H1 (cell line): Measurements from ENCODE around the gene FMNL2. TPM values are rescaled to one million over a fixed set of nuclear protein-coding genes. Genes with fewer than 3 reads are reported as not detected.

Experiments used
- CTCF ChIA-PET: fragments of 300-600 bp; sonication (Branson Sonifier 250); formaldehyde crosslinking; loops from one replicate; lab custom pipeline; 2021; ENCODE audit not compliant: partially characterized antibody; lab: Charles Lee
- POLR2A ChIA-PET: fragments of 300-600 bp; sonication (Branson Sonifier 250); formaldehyde crosslinking; loops from one replicate; lab custom pipeline; 2021; ENCODE audit warnings: inconsistent platforms; ENCODE audit not compliant: partially characterized antibody; lab: Charles Lee
- DNase-seq, 2 experiments: peaks; one replicate each; pipeline versions ENCODE4 v3.0.0 to v3.0.0-alpha.2; 2010 to 2022; ENCODE audit warnings: low spot score in 2 of 2, low read depth in 1 of 2, mixed read lengths in 1 of 2
- FAIRE-seq: peaks from 2 replicates; lab custom pipeline; 2011; peaks lifted over from hg19 to GRCh38; lab: Jason Lieb, UNC
- H2AFZ ChIP-seq: 2 replicates; pipeline ENCODE4 v1.8.1; 2012; ENCODE audit warnings: low read length, inconsistent platforms
- H2AK5ac ChIP-seq: 2 replicates; pipeline ENCODE4 v1.6.1; 2013; ENCODE audit warnings: low read depth, low read length
- H2BK120ac ChIP-seq: replicated peaks from 2 replicates; pipeline ENCODE3; 2013; ENCODE audit warnings: low read depth, low read length, inconsistent platforms
- H2BK12ac ChIP-seq: 2 replicates; pipeline ENCODE4 v1.6.1; 2013; ENCODE audit warnings: low read depth, low read length
- H2BK15ac ChIP-seq: 2 replicates; pipeline ENCODE4 v1.6.1; 2013; ENCODE audit warnings: low read length
- H2BK20ac ChIP-seq: 2 replicates; pipeline ENCODE4 v1.6.1; 2013; ENCODE audit warnings: low read length
- H2BK5ac ChIP-seq: 2 replicates; pipeline ENCODE4 v1.6.1; 2013; ENCODE audit warnings: low read depth, low read length
- H3K14ac ChIP-seq: 2 replicates; pipeline ENCODE4 v1.6.1; 2013; ENCODE audit warnings: inconsistent platforms; ENCODE audit not compliant: insufficient read length
- H3K18ac ChIP-seq: 2 replicates; pipeline ENCODE4 v1.6.1; 2013; ENCODE audit warnings: low read length; ENCODE audit errors: extremely low read depth
- H3K23ac ChIP-seq: 2 replicates; pipeline ENCODE4 v1.6.1; 2013; ENCODE audit warnings: inconsistent platforms; ENCODE audit not compliant: insufficient read length
- H3K23me2 ChIP-seq: 2 replicates; pipeline ENCODE4 v1.6.1; 2013; ENCODE audit warnings: low read depth, low read length
- H3K27ac ChIP-seq: 2 replicates; pipeline ENCODE4 v1.6.1; 2011; ENCODE audit warnings: low read depth, low read length, inconsistent platforms
- H3K27me3 ChIP-seq, 4 experiments: replicated peaks in 1 of 4; 1 replicate in 1 of 4; 2 replicates in 3 of 4; pipeline versions ENCODE4 v1.6.1 to v1.8.1; 2011 to 2013; ENCODE audit warnings: low read length in 3 of 4, mild to moderate bottlenecking in 3 of 4, inconsistent platforms in 2 of 4, mixed read lengths in 2 of 4, moderate library complexity in 1 of 4; ENCODE audit not compliant: control insufficient read depth in 3 of 4, insufficient read depth in 3 of 4; ENCODE audit errors: extremely low read depth in 1 of 4
- H3K36me3 ChIP-seq, 4 experiments: 2 replicates each; pipeline versions ENCODE4 v1.6.1 to v1.8.1; 2011 to 2013; ENCODE audit warnings: mild to moderate bottlenecking in 4 of 4, low read length in 3 of 4, moderate library complexity in 2 of 4, control low read depth in 1 of 4, inconsistent platforms in 1 of 4; ENCODE audit not compliant: insufficient read depth in 4 of 4, control insufficient read depth in 2 of 4
- H3K4ac ChIP-seq: replicated peaks from 2 replicates; pipeline ENCODE3; 2013; ENCODE audit warnings: low read length, low read depth, mixed read lengths, inconsistent platforms; ENCODE audit not compliant: insufficient read length
- H3K4me1 ChIP-seq, 4 experiments: replicated peaks in 1 of 4; 1 replicate in 1 of 4; 2 replicates in 3 of 4; pipeline versions ENCODE4 v1.6.1 to v1.8.1; 2011 to 2013; ENCODE audit warnings: low read length in 3 of 4, inconsistent platforms in 2 of 4, mixed read lengths in 1 of 4; ENCODE audit not compliant: insufficient read depth in 4 of 4, control insufficient read depth in 3 of 4
- H3K4me2 ChIP-seq, 2 experiments: 2 replicates each; pipeline versions ENCODE4 v1.6.1 to v1.8.1; 2011 to 2013; ENCODE audit warnings: low read depth in 2 of 2, low read length in 2 of 2, control low read depth in 1 of 2, inconsistent platforms in 1 of 2, mild to moderate bottlenecking in 1 of 2; ENCODE audit not compliant: insufficient read depth in 1 of 2
- H3K4me3 ChIP-seq, 4 experiments: fragments of 200-600, 300-600 bp in 1 of 4; sonication (generic), shearing (Covaris generic), sonication (Bioruptor Twin) in 1 of 4; 2 replicates each; pipeline versions ENCODE4 v1.5.1 to v1.8.1; 2011 to 2016; ENCODE audit warnings: low read length in 4 of 4, low read depth in 3 of 4, control low read depth in 2 of 4, inconsistent platforms in 2 of 4, mild to moderate bottlenecking in 2 of 4, mixed read lengths in 1 of 4, moderate library complexity in 1 of 4; ENCODE audit not compliant: insufficient read depth in 2 of 4; ENCODE audit errors: extremely low read depth in 1 of 4
- H3K56ac ChIP-seq: replicated peaks from 2 replicates; pipeline ENCODE3; 2013; ENCODE audit warnings: low read depth, mild to moderate bottlenecking, mixed read lengths, low read length, inconsistent platforms; ENCODE audit not compliant: insufficient read length
- H3K79me1 ChIP-seq: 2 replicates; pipeline ENCODE4 v1.6.1; 2013; ENCODE audit warnings: low read depth, low read length, control low read depth
- H3K79me2 ChIP-seq, 2 experiments: 2 replicates each; pipeline versions ENCODE4 v1.6.1 to v1.8.1; 2012 to 2013; ENCODE audit warnings: low read length in 2 of 2, mild to moderate bottlenecking in 2 of 2, inconsistent platforms in 1 of 2; ENCODE audit not compliant: insufficient read depth in 2 of 2, control insufficient read depth in 1 of 2
- H3K9ac ChIP-seq, 4 experiments: replicated peaks in 1 of 4; 1 replicate in 1 of 4; 2 replicates in 3 of 4; pipeline versions ENCODE4 v1.6.1 to v1.8.1; 2011 to 2013; ENCODE audit warnings: low read depth in 3 of 4, low read length in 3 of 4, control low read depth in 2 of 4, mild to moderate bottlenecking in 2 of 4, moderate library complexity in 2 of 4, inconsistent platforms in 1 of 4; ENCODE audit errors: extremely low read depth in 1 of 4
- H3K9me3 ChIP-seq, 2 experiments: 2 replicates each; pipeline versions ENCODE4 v1.6.1 to v1.8.1; 2012 to 2013; ENCODE audit warnings: mild to moderate bottlenecking in 2 of 2, moderate library complexity in 2 of 2, control low read depth in 1 of 2, inconsistent platforms in 1 of 2, low read depth in 1 of 2, low read length in 1 of 2, mixed read lengths in 1 of 2; ENCODE audit not compliant: insufficient read depth in 2 of 2
- H4K20me1 ChIP-seq, 2 experiments: replicated peaks in 1 of 2; 2 replicates each; pipeline versions ENCODE3 to v1.8.1; 2011 to 2013; ENCODE audit warnings: inconsistent platforms in 2 of 2, low read length in 2 of 2, mild to moderate bottlenecking in 1 of 2; ENCODE audit not compliant: insufficient read depth in 2 of 2, control insufficient read depth in 1 of 2
- H4K5ac ChIP-seq: 2 replicates; pipeline ENCODE4 v1.6.1; 2013; ENCODE audit warnings: low read length, low read depth, mixed read lengths, inconsistent platforms; ENCODE audit not compliant: insufficient read length
- H4K8ac ChIP-seq: 2 replicates; pipeline ENCODE4 v1.8.0; 2013; ENCODE audit warnings: mild to moderate bottlenecking, moderate library complexity, low read length, inconsistent platforms; ENCODE audit not compliant: insufficient read depth; ENCODE audit errors: extremely low read depth
- H4K91ac ChIP-seq: replicated peaks from 2 replicates; pipeline ENCODE3; 2013; ENCODE audit warnings: low read length, mixed read lengths, inconsistent platforms; ENCODE audit not compliant: insufficient read length
- ASH2L ChIP-seq: fragments of 200-600, 300-600 bp; sonication (generic); IDR thresholded peaks from one replicate; pipeline ENCODE4 v1.7.1; 2017; ENCODE audit warnings: low read length
- BACH1 ChIP-seq: IDR thresholded peaks from 2 replicates; pipeline ENCODE4 v1.6.1; 2012; ENCODE audit warnings: low read length, improper control_type of control experiment
- CTBP2 ChIP-seq: IDR thresholded peaks from 2 replicates; pipeline ENCODE4 v1.7.0; 2011; ENCODE audit warnings: borderline replicate concordance, mild to moderate bottlenecking, moderate library complexity, mixed read lengths, low read length; ENCODE audit not compliant: insufficient read depth, insufficient read length
- JUND ChIP-seq: IDR thresholded peaks from 2 replicates; pipeline ENCODE4 v1.6.1; 2011; ENCODE audit warnings: mild to moderate bottlenecking, improper control_type of control experiment, low read length
- KDM5A ChIP-seq: fragments of 200-600 bp; IDR thresholded peaks from 2 replicates; pipeline ENCODE4 v1.7.1; 2012; ENCODE audit warnings: mild to moderate bottlenecking, low read length, inconsistent platforms, mixed read lengths
- SP2 ChIP-seq: IDR thresholded peaks from 2 replicates; pipeline ENCODE4 v1.6.1; 2012; ENCODE audit warnings: mild to moderate bottlenecking, low read length, inconsistent platforms
- TCF12 ChIP-seq: IDR thresholded peaks from 2 replicates; pipeline ENCODE4 v1.6.1; 2011; ENCODE audit warnings: low read depth, mild to moderate bottlenecking, low read length
- WGBS, 2 experiments: shearing (Covaris generic) in 1 of 2; methylation state at CpG; one replicate each; pipeline versions ENCODE4 v1.1.6 to v1.1.7; 2013 to 2015; ENCODE audit warnings: low lambda C conversion rate in 2 of 2, mixed read lengths in 2 of 2, inconsistent platforms in 1 of 2, low coverage in 1 of 2, missing lambda C conversion rate in 1 of 2; ENCODE audit not compliant: insufficient replicate concordance in 2 of 2, insufficient coverage in 1 of 2, insufficient read length in 1 of 2; ENCODE audit errors: extremely low coverage in 1 of 2, missing lambda C conversion rate in 1 of 2; 5-methylcytosine and 5-hydroxymethylcytosine counted together
- polyA plus RNA-seq, 7 experiments: library from polyadenylated mRNA; depleted of rRNA in 3 of 7; stranded (reverse) in 5 of 7; unstranded in 2 of 7; fragments of >200 nt in 5 of 7; fragments of 200-250 nt in 2 of 7; gene quantifications; 1 replicate in 5 of 7; 2 replicates in 1 of 7; 4 replicates in 1 of 7; pipeline versions ENCODE4 v1.2.1 to v1.2.3, GENCODE V29; 2011 to 2013; ENCODE audit warnings: missing spikeins in 2 of 7, mixed read lengths in 2 of 7
- total RNA-seq: library from RNA; stranded (reverse); fragmentation: NEBNext Ultra II Directional; extraction: Animal tissue kit (Norgen Biotek cat#: 25700); gene quantifications from 2 replicates; pipeline ENCODE4 v1.2.1, GENCODE V29; 2021

FMNL2 gene
- total and polyA plus RNA-seq, 2 of the 8 experiments (the other 6 are each of a cell fraction or from before 2014, with no cell fraction given) = 15.5 to 45.1 TPM

DNA sequence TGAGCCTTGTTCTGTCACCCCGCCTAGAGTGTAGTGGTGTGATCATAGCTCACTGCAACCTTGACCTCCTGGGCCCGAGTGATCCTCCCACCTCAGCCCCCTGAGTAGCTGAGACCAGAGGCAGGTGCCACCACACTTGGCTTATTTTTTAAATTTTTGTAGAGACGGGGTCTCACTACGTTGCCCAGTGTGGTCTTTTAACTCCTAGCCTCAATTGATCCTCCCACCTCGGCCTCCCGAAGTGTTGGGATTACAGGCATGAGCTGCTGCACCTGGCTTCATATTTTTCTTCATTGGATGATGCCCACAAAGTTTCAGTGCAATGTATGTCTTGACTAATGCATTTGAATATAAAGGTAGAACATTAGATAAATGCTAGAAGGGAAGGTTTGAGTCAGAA is 120.8 kb downstream of the FMNL2 start:
- TF ChIP-seq BACH1 (no peak), JUND (no peak), TCF12 (no peak), CTBP2 (no peak), ASH2L (no peak), SP2 (no peak), KDM5A (no peak)
- H3K4ac ChIP-seq = no peak overlapping the region
- no peak overlapping the region for H2BK15ac ChIP-seq
- DNase-seq (no peak), FAIRE-seq (no peak)
- no peak overlapping the region for H2BK5ac ChIP-seq
- H4K5ac ChIP-seq = no peak overlapping the region
- H3K9me3 ChIP-seq = no peaks in the 10 kb centered on the region
- ChIA-PET POLR2A (interaction anchor here (4.8 kb wide), 1 partner anchor 13 kb away, joined by 24 read pairs; no protein-coding TSS in a partner anchor), CTCF (interaction anchor here (0.6 to 2.8 kb wide), 8 partner anchors 9 to 180 kb away, joined by 3 to 10 read pairs (median 4); no protein-coding TSS in a partner anchor)
- no peak overlapping the region for H3K14ac ChIP-seq
- no peak overlapping the region for H2BK12ac ChIP-seq
- H3K23me2 ChIP-seq = peaks cover 3% of the 10 kb centered on the region; the same call in 1 of the 2 replicates
- H3K9ac ChIP-seq = no peak overlapping the region
- H3K18ac ChIP-seq = no peak overlapping the region
- H4K20me1 ChIP-seq = no peaks in the 10 kb centered on the region
- no peak overlapping the region for H2BK20ac ChIP-seq
- 95% methylated on average over 6 of the region's 6 CpGs; no CpG with 5 or more reads in 1 of the 2 experiments for WGBS, 2 experiments
- H2AFZ ChIP-seq = no peak overlapping the region
- peaks cover 3% of the 10 kb centered on the region; the same call in 1 of the 2 replicates for H3K79me1 ChIP-seq
- no peak overlapping the region for H2BK120ac ChIP-seq
- no peak overlapping the region for H4K8ac ChIP-seq
- no peak overlapping the region for H4K91ac ChIP-seq
- H3K23ac ChIP-seq = no peak overlapping the region
- H3K4me1 ChIP-seq = peaks cover 10 to 33% (median 18%) of the 10 kb centered on the region in 4 experiments; a peak in 6 of 7 replicates
- no peak overlapping the region for H3K27ac ChIP-seq
- no peaks in the 10 kb centered on the region for H3K27me3 ChIP-seq
- H3K36me3 ChIP-seq = no peaks in the 10 kb centered on the region
- H3K79me2 ChIP-seq = peaks cover 0 to 81% of the 10 kb centered on the region in 2 experiments; a peak in 3 of 4 replicates
- no peak overlapping the region for H3K4me3 ChIP-seq
- no peak overlapping the region for H2AK5ac ChIP-seq
- no peak overlapping the region for H3K56ac ChIP-seq
- no peak overlapping the region for H3K4me2 ChIP-seq
